CD4-positive, alpha-beta T cell treated with Interleukin-12 subunit alpha and Interleukin-12 subunit beta, for 1 hour (primary cell): ENCODE data around the gene CD2BP2.

Experiments used
- DNase-seq: peaks from one replicate; pipeline ENCODE4 v3.0.0-alpha.2; 2020

Gene CD2BP2

GRCh38 chr16:30378236-30379157, 23.4 kb upstream of the CD2BP2 start:
- DNase-seq = peak; percentile 100

DNA sequence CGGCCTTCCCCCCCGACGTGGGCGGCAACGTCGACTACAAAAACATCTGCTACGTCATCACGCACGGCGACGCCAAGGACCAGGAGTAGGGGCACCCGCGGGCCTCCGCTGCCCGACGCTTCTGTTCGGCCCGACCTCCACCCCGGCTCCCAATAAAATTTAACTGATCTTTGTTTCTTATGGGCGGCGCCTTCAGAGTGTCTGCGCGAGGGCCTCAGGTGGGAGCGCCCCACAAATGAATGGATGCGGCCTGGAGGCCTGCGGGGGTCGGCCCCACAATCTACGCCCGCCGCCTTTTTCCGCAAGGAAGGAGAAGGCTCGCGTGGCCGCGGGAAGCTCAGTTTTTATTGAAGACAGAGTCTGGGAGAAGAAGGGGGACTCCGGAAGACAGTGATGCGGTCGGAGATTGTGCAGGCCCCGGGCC, 22.7 kb upstream of the CD2BP2 start:
- DNase-seq = peak; percentile 92

GRCh38 chr16:30377050-30377811, 22.1 kb upstream of the CD2BP2 start:
- DNase-seq = no peak

- DNase-seq = no peak
Observed at GRCh38 chr16:30376461-30376902, 21.4 kb upstream of the CD2BP2 start.

DNA sequence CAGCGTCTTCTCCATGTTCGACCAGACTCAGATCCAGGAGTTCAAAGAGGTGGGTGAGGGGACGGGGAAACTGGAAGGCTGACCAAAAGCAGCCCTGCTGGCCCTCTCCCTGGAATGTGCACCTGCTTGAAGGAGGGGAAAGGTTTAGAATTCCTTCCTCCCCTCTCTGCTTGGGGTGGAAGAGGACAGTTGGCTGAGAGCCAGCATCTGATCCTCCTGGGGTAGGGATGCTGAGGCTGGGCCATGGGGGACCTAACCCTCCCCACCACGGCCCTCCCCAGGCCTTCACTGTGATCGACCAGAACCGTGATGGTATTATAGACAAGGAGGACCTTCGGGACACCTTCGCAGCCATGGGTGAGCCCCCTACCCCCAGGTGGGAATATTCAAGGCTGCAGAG, 20.8 kb upstream of the CD2BP2 start:
- no peak for DNase-seq

GRCh38 chr16:30374538-30374937, 19.4 kb upstream of the CD2BP2 start, which contains the start of gene MYL11:
MYL11 (plus strand) TSS chr16:30374802; CDS start chr16:30374858, 56 bp downstream.
- no peak for DNase-seq

- no peak for DNase-seq
Observed at GRCh38 chr16:30372725-30373124, 17.6 kb upstream of the CD2BP2 start.

GRCh38 chr16:30372038-30372712, 17.1 kb upstream of the CD2BP2 start:
- DNase-seq = no peak

DNA sequence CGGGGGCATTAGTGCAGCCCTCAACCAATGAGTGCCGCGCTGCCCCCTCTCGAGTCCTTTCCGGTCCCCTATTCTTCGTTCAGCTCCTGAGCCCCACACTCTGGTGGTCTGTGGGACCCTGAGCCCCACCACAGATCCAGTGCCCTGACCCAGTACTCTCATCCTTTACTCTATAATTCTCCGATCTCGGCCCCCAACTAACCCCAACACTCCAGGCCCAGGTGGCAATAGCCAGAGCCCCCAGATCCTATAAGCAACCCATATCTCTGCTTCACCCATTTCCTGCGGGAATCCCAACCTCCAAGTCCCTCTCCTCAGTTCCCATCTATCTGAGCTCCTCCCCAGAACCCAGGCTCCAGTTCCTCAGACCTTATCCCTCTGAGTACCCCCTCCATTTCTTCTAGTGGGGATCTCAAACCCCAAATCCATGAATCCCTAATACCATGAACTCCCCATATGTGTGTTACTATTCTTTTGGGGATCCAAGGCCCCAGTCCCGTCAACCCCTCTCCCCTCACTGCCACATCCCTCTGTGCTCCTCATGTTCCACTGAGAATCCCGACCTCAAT, 16.2 kb upstream of the CD2BP2 start:
- no peak for DNase-seq

GRCh38 chr16:30370456-30371247, 15.5 kb upstream of the CD2BP2 start, which contains the start of gene TBC1D10B:
TBC1D10B (minus strand) TSS chr16:30370494; CDS start chr16:30370183, 311 bp downstream.
- DNase-seq = peak; percentile 100

DNA sequence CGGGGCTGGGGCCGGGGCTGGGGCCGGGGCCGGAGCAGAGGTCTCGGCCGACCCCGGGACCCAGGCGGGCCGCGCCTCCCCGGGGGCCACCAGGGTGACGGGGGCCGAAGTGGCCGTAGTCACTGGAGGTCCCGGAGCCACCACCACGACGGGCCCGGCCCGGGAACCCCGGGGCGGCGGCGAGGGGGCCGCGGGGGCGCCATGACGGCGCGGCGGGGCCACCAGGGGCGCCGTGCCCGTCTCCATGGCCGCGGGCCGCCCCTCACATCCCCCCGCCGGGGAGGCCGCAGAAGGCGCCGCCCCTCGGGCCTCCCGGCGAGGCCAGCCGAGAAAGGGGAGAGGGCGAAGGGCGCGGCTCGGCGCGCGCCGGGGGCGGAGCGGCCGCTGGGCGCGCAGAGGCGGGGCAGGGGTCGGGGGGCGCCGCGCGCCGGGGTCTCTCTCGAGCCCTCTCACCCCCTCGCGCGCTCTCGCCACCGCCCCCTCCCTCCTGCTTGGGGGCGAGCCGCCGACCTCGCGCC, 14.9 kb upstream of the CD2BP2 start:
- DNase-seq = no peak

GRCh38 chr16:30369091-30369937, 14.2 kb upstream of the CD2BP2 start:
- no peak for DNase-seq

GRCh38 chr16:30368792-30369090, 13.6 kb upstream of the CD2BP2 start:
- DNase-seq = no peak

DNA sequence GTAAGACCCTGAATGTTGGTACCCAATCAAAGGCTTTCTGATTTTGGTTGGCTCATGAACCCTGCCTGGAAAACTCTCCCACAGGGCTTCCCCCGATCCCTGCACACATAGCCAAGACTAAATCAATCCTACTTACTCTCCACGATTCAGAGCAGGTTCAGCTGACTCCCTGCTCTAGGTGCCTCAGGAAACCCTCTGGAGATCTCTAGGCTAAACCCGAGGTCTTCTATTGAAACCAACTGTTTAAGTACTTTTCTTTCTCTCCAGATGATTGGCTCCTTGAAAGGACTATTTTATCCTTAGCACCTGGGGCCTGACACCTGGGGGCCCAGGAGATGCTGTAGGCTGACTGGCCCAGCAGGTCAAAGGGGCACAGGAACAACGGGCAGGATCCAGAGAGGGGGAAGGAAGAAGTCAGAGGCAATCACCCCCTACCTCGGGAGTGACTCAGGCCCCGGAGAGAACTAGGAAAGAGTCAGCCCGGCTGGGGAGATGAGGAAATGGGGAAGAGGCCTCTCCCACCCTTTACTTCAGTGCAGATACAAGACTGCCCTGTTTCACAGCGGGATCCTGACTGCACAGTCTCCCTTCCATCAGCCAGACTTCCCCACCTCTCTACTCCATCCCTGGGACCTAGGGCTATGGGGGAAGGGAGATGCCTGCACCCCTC, 13.1 kb upstream of the CD2BP2 start:
- DNase-seq = no peak

DNA sequence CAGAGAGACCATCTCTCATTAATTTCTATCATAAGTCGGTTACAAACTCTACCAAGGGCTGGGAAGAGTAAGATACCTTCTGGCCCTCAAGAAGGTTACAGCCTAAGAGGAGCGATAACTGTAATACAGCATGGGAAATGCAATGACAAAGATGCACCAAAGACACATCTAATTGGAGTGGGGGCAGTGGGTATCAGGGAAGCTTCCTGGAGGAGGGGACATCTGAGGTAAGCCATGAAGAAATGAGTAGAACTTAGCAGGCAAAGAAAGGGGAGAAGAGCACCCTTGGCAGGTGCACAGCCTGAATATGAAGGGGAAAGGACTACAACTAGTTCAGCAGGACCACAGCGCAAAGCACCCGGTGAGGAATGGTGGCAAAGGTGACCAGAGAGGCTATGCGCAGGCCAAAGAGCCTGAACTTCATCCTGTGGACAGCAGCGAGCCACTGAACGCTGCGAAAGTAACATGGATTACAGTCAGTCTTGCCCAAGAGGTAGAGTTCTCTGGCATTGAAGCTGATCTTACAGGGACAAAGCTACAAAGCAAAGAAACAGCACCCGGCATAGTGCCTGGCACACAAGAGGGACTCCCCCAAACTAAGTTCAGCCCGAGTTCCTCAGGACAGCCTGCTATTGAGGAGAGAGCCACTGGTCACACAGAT, 12.4 kb upstream of the CD2BP2 start:
- DNase-seq = no peak

DNA sequence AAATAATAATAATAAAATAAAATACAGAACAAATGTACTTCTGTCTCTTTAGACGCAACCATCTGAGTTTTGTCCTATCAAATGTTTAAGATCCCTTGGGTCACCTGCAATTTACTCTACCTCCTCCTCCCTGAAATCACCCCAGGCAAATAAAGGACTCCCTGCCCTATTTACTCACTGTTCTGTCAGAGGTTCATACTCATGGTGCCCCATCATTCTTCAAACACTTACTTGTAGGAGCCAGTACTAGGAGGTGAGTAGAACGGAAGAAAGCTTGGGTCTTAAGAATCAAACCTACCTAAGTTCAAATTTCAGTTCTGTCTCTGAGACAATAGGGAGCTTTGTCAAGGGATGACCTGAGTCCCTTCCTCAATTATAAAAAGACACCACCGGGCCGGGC, 11.4 kb upstream of the CD2BP2 start:
- no peak for DNase-seq

DNA sequence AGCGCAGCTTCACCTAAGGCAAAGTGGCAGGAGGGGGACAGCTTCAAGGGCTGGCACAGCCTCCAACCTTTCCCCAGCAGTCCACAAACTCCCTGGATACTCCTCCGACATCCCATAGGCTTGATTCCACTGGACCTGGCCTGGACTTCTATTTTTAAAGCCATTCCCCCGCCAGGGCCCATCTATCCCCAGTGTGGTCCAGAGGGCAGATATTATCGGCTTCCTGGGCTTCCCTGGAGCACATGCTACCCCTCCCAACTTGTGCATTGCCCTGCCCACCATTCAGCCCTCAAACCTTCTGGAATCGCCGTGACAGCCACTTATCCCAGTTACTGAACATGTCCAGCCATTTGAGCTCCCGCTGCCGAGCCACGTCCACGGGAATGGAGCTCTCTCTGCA, 10.1 kb upstream of the CD2BP2 start:
- DNase-seq = no peak

DNA sequence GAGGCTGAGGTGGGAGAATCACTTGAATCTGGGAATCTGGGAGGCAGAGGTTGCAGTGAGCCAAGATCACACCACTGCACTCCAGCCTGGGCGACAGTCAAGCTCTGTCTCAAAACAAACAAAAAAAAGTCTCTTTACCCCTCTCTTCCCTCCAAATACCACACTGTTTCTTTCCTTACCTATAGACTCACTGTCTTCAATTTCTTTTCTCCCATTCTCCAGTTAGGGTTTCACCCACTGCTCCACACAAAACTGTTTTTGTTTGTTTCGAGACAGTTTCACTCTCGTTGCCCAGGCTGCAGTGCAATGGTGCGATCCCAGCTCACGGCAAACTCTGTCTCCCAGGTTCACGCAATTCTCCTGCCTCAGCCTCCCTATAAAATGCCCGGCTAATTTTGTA, 6.1 kb upstream of the CD2BP2 start:
- DNase-seq = no peak

DNA sequence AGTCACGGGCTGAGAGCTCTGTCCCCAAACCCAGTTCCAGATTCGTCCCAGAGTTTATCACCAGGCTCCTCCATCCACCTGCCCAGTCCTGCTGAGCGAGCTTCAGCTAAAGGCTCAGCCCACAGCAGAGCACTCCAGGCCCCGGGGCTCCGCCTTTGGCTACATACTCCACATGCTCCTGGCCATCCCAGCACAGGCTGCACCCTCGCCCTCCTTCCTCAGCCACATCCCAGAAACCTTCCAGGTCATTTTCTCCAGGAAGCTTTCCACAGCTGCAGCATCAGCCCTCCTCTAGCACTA, 4.7 kb upstream of the CD2BP2 start:
- DNase-seq = no peak
